ENCODE measurements around the gene DOCK2. TPM values are rescaled to one million over a fixed set of nuclear protein-coding genes. Genes with fewer than 3 reads are reported as not detected.
"Not testable (repeated sequence)": the region's sequence is repeated elsewhere in the genome, so short reads cannot be mapped to it uniquely, and the experiment has no call there.

The DOCK2 gene
- total and polyA plus RNA-seq, 4 donors: 1.6 to 53.7 (median 21.6) TPM

DNA sequence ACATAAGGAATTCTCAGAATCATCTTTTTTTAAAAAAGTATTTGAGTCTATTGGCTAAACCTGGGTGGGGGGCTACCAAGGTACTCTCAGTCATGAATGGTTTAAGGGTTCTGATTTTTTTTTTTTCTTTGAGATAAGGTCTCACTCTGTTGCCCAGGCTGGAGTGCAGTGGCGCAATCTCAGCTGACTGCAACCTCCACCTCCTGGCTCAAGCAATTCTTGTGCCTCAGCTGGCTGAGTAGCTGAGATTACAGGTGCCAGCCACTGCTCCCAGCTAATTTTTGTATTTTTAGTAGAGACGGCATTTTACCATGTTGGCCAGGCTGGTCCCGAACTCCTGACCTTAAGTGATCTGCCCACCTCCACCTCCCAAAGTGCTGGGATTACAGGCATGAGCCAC is 171.8 kb downstream of the DOCK2 start:
- intact Hi-C loops (cut with DNase I); H3K9me3 ChIP-seq (ENCODE audit: control insufficient read depth, low read length); H3K27me3 ChIP-seq (ENCODE audit: control insufficient read depth in 1 of 2, insufficient read depth in 2 of 2, low read length in 1 of 2); ATAC-seq (ENCODE audit: low FRiP score); H3K4me3 ChIP-seq (ENCODE audit: low read length in 2 of 2); H3K36me3 ChIP-seq (ENCODE audit: control insufficient read depth in 1 of 2, insufficient read depth in 2 of 2, low read length in 1 of 2); H3K4me1 ChIP-seq (ENCODE audit: control insufficient read depth in 1 of 2, insufficient read depth in 2 of 2, low read length in 2 of 2); DNase-seq; H3K27ac ChIP-seq (ENCODE audit: low read depth in 1 of 2, low read length in 2 of 2): not testable (repeated sequence)
- 77 to 78% methylated on average over 3 of the region's 3 CpGs for WGBS, 2 donors

DNA sequence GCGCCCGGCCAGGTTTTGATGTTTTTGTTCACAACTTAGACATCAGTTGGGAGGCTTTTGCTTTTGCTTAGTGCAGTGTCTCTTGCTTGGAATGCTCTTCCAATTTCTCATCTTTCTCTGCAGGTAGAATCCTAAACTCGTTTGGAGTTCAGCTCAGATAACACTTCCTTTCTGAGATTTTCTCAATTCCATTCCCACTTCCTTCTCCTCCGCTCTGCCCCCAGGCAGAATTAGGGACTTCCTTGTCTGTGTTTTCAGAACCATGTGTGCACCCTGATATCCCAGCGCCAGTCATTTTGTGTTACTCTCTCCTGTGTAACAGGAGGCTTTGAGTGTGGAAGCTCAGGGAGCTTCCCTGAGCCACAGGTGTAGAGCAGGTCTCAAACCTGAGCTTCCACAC is 172.2 kb downstream of the DOCK2 start:
- ATAC-seq (ENCODE audit: low FRiP score) (peak; percentile 27), DNase-seq (no peak)
- H3K9me3 ChIP-seq (ENCODE audit: control insufficient read depth, low read length): peaks cover 3% of the 10 kb centered on the region
- WGBS, 2 donors: 51 to 59% methylated on average over 5 of the region's 5 CpGs
- peaks cover 0 to 4% of the 10 kb centered on the region in 2 donors for H3K27me3 ChIP-seq (ENCODE audit: control insufficient read depth in 1 of 2, insufficient read depth in 2 of 2, low read length in 1 of 2)
- no peak overlapping the region for H3K4me3 ChIP-seq (ENCODE audit: low read length in 2 of 2)
- no peak overlapping the region for H3K27ac ChIP-seq (ENCODE audit: low read depth in 1 of 2, low read length in 2 of 2)
- no peaks in the 10 kb centered on the region for H3K4me1 ChIP-seq (ENCODE audit: control insufficient read depth in 1 of 2, insufficient read depth in 2 of 2, low read length in 2 of 2)
- no peaks in the 10 kb centered on the region for H3K36me3 ChIP-seq (ENCODE audit: control insufficient read depth in 1 of 2, insufficient read depth in 2 of 2, low read length in 1 of 2)
- intact Hi-C loops (cut with DNase I): no loop called here

DNA sequence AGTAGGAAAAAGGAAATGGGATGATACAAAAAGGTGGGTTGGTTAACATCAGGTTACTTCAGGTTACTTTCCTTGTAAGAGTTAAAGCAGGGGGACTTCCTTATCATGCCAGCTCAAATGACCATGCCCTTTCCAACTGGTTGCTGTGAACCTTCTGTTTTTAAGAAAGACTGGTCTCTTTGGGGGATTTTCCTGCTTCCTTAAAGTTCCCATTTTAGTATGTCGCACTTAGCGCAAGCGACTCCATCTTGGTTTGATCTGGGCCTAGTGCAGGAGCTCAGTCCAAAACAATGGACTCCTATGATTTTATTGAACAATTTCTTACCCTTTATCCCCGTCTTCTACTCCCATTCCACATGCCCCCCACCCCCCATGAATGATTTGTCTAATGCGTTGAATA is 173.4 kb downstream of the DOCK2 start:
- Histone ChIP-seq H3K27me3 (ENCODE audit: control insufficient read depth in 1 of 2, insufficient read depth in 2 of 2, low read length in 1 of 2) (peaks cover 0 to 4% of the 10 kb centered on the region in 2 donors), H3K4me1 (ENCODE audit: control insufficient read depth in 1 of 2, insufficient read depth in 2 of 2, low read length in 2 of 2) (no peaks in the 10 kb centered on the region), H3K9me3 (ENCODE audit: control insufficient read depth, low read length) (peaks cover 2% of the 10 kb centered on the region), H3K36me3 (ENCODE audit: control insufficient read depth in 1 of 2, insufficient read depth in 2 of 2, low read length in 1 of 2) (no peaks in the 10 kb centered on the region), H3K4me3 (ENCODE audit: low read length in 2 of 2) (no peak overlapping the region), H3K27ac (ENCODE audit: low read depth in 1 of 2, low read length in 2 of 2) (no peak overlapping the region)
- ATAC-seq (ENCODE audit: low FRiP score) (no peak), DNase-seq (no peak)
- WGBS, 2 donors: 91 to 92% methylated on average over 5 of the region's 5 CpGs
- intact Hi-C loops (cut with DNase I): no loop called here

DNA sequence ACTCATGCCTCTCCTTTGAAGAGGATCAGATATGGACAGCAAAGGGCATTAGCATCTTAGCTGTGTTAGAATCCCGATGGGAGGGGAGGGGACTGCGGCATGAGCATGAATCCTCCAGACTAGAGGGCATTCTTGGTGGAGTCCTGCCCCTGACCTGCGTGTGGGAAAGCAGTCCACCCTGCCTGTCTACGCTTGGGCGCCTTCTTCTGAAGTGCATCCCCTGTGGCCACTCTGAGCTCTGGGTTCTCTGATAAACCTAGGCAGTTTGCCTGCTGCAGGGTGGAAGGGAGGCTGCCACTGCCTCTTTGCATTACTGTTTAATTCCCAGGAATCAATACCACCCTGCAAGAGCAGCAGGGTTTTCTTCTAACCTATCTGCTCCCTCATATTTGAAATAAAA is 173.9 kb downstream of the DOCK2 start:
- H3K27me3 ChIP-seq (ENCODE audit: control insufficient read depth in 1 of 2, insufficient read depth in 2 of 2, low read length in 1 of 2): peaks cover 0 to 4% of the 10 kb centered on the region in 2 donors
- DNase-seq: no peak
- H3K27ac ChIP-seq (ENCODE audit: low read depth in 1 of 2, low read length in 2 of 2): no peak overlapping the region
- H3K36me3 ChIP-seq (ENCODE audit: control insufficient read depth in 1 of 2, insufficient read depth in 2 of 2, low read length in 1 of 2): no peaks in the 10 kb centered on the region
- no peak overlapping the region for H3K4me3 ChIP-seq (ENCODE audit: low read length in 2 of 2)
- no peak for ATAC-seq (ENCODE audit: low FRiP score)
- 67 to 73% methylated on average over 5 of the region's 5 CpGs for WGBS, 2 donors
- peaks cover 1% of the 10 kb centered on the region for H3K9me3 ChIP-seq (ENCODE audit: control insufficient read depth, low read length)
- intact Hi-C loops (cut with DNase I): no loop called here
- no peaks in the 10 kb centered on the region for H3K4me1 ChIP-seq (ENCODE audit: control insufficient read depth in 1 of 2, insufficient read depth in 2 of 2, low read length in 2 of 2)

DNA sequence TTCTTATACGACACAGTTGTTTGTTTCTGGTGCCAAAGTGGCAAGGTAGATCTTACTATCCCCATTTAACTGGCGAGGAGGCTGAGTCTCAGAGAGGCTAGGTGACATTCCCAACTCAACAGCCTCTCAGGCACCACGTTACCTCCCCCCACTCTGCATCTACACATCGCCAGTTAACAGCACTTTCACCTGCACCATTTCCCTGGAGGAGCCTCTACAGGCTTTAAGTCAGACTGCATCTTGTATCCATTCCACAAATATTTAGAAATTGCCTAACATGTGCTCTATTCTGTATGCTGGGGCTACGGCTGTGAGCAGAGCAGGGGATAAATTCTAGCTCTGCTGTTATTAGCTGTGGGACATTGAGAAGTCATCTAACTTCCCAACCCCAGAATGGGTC is 174.6 kb downstream of the DOCK2 start:
- intact Hi-C loops (cut with DNase I): no loop called here
- no peak for ATAC-seq (ENCODE audit: low FRiP score)
- 68 to 71% methylated on average over 5 of the region's 5 CpGs for WGBS, 2 donors
- Histone ChIP-seq H3K36me3 (ENCODE audit: control insufficient read depth in 1 of 2, insufficient read depth in 2 of 2, low read length in 1 of 2) (no peaks in the 10 kb centered on the region), H3K4me3 (ENCODE audit: low read length in 2 of 2) (no peak overlapping the region), H3K9me3 (ENCODE audit: control insufficient read depth, low read length) (no peaks in the 10 kb centered on the region), H3K27ac (ENCODE audit: low read depth in 1 of 2, low read length in 2 of 2) (no peak overlapping the region), H3K27me3 (ENCODE audit: control insufficient read depth in 1 of 2, insufficient read depth in 2 of 2, low read length in 1 of 2) (peaks cover 0 to 4% of the 10 kb centered on the region in 2 donors), H3K4me1 (ENCODE audit: control insufficient read depth in 1 of 2, insufficient read depth in 2 of 2, low read length in 2 of 2) (no peaks in the 10 kb centered on the region)
- no peak for DNase-seq

DNA sequence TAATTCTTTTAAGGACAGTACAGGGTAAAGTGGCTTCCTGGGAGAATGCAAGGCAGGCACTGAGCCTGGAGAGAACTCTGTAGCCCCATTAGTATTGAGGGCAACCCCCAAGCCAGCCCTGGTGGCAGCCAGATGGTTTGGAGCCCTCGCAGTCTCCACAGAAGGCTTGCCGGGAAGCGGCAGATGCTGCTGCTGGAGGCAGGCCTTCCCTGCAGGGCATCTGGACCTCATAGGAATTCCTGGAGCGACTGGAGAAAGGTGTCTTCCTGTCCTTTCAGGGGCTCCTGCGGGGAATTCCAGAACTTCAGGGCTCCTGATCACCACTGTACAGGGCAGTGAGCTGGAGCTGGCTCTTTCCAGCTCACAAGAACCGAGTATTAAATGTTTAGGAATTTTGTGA is 175.7 kb downstream of the DOCK2 start:
- DNase-seq (no peak), ATAC-seq (ENCODE audit: low FRiP score) (no peak)
- H3K9me3 ChIP-seq (ENCODE audit: control insufficient read depth, low read length): no peaks in the 10 kb centered on the region
- H3K4me1 ChIP-seq (ENCODE audit: control insufficient read depth in 1 of 2, insufficient read depth in 2 of 2, low read length in 2 of 2): no peaks in the 10 kb centered on the region
- intact Hi-C loops (cut with DNase I): no loop called here
- H3K27ac ChIP-seq (ENCODE audit: low read depth in 1 of 2, low read length in 2 of 2): no peak overlapping the region
- no peaks in the 10 kb centered on the region for H3K27me3 ChIP-seq (ENCODE audit: control insufficient read depth in 1 of 2, insufficient read depth in 2 of 2, low read length in 1 of 2)
- H3K4me3 ChIP-seq (ENCODE audit: low read length in 2 of 2): no peak overlapping the region
- 44 to 48% methylated on average over 6 of the region's 6 CpGs for WGBS, 2 donors
- no peaks in the 10 kb centered on the region for H3K36me3 ChIP-seq (ENCODE audit: control insufficient read depth in 1 of 2, insufficient read depth in 2 of 2, low read length in 1 of 2)

GRCh38 chr5:169814045-169814444 is 177.0 kb downstream of the DOCK2 start:
- H3K4me1 ChIP-seq (ENCODE audit: control insufficient read depth in 1 of 2, insufficient read depth in 2 of 2, low read length in 2 of 2): no peaks in the 10 kb centered on the region
- H3K9me3 ChIP-seq (ENCODE audit: control insufficient read depth, low read length): no peaks in the 10 kb centered on the region
- ATAC-seq (ENCODE audit: low FRiP score) (no peak), DNase-seq (no peak)
- no peaks in the 10 kb centered on the region for H3K36me3 ChIP-seq (ENCODE audit: control insufficient read depth in 1 of 2, insufficient read depth in 2 of 2, low read length in 1 of 2)
- no peak overlapping the region for H3K4me3 ChIP-seq (ENCODE audit: low read length in 2 of 2)
- H3K27me3 ChIP-seq (ENCODE audit: control insufficient read depth in 1 of 2, insufficient read depth in 2 of 2, low read length in 1 of 2): no peaks in the 10 kb centered on the region
- H3K27ac ChIP-seq (ENCODE audit: low read depth in 1 of 2, low read length in 2 of 2): no peak overlapping the region
- WGBS, 2 donors: 86 to 88% methylated on average over 3 of the region's 3 CpGs
- intact Hi-C loops (cut with DNase I): no loop called here

GRCh38 chr5:169814522-169814921 is 177.4 kb downstream of the DOCK2 start:
- no peak for ATAC-seq (ENCODE audit: low FRiP score)
- no peak for DNase-seq
- H3K4me1 ChIP-seq (ENCODE audit: control insufficient read depth in 1 of 2, insufficient read depth in 2 of 2, low read length in 2 of 2): no peaks in the 10 kb centered on the region
- no peak overlapping the region for H3K27ac ChIP-seq (ENCODE audit: low read depth in 1 of 2, low read length in 2 of 2)
- H3K27me3 ChIP-seq (ENCODE audit: control insufficient read depth in 1 of 2, insufficient read depth in 2 of 2, low read length in 1 of 2): no peaks in the 10 kb centered on the region
- WGBS, 2 donors: 54 to 57% methylated on average over 1 of the region's 1 CpG
- H3K4me3 ChIP-seq (ENCODE audit: low read length in 2 of 2): no peak overlapping the region
- H3K36me3 ChIP-seq (ENCODE audit: control insufficient read depth in 1 of 2, insufficient read depth in 2 of 2, low read length in 1 of 2): no peaks in the 10 kb centered on the region
- intact Hi-C loops (cut with DNase I): no loop called here
- H3K9me3 ChIP-seq (ENCODE audit: control insufficient read depth, low read length): no peaks in the 10 kb centered on the region

GRCh38 chr5:169817031-169817430 is 180.0 kb downstream of the DOCK2 start:
- Histone ChIP-seq H3K36me3 (ENCODE audit: control insufficient read depth in 1 of 2, insufficient read depth in 2 of 2, low read length in 1 of 2) (no peaks in the 10 kb centered on the region), H3K27me3 (ENCODE audit: control insufficient read depth in 1 of 2, insufficient read depth in 2 of 2, low read length in 1 of 2) (no peaks in the 10 kb centered on the region), H3K4me3 (ENCODE audit: low read length in 2 of 2) (no peak overlapping the region), H3K4me1 (ENCODE audit: control insufficient read depth in 1 of 2, insufficient read depth in 2 of 2, low read length in 2 of 2) (no peaks in the 10 kb centered on the region), H3K27ac (ENCODE audit: low read depth in 1 of 2, low read length in 2 of 2) (no peak overlapping the region), H3K9me3 (ENCODE audit: control insufficient read depth, low read length) (no peaks in the 10 kb centered on the region)
- intact Hi-C loops (cut with DNase I): no loop called here
- DNase-seq (no peak), ATAC-seq (ENCODE audit: low FRiP score) (no peak)
- WGBS, 2 donors: 73 to 78% methylated on average over 2 of the region's 2 CpGs
